HG02870 (cell line): Measurements from ENCODE around the gene LRRC58.
A peak's percentile ranks its signal among the peaks of the same experiment; 100 is the strongest.
"Not testable (repeated sequence)": the region's sequence is repeated elsewhere in the genome, so short reads cannot be mapped to it uniquely, and the experiment has no call there.

Experiments
- ATAC-seq: cut with Tn5 transposase; IDR thresholded peaks from one replicate; pipeline ENCODE4 v1.9.1; 2021; ENCODE audit warnings: mild to moderate bottlenecking, moderate library complexity; ENCODE audit not compliant: unreplicated experiment

The LRRC58 gene

DNA sequence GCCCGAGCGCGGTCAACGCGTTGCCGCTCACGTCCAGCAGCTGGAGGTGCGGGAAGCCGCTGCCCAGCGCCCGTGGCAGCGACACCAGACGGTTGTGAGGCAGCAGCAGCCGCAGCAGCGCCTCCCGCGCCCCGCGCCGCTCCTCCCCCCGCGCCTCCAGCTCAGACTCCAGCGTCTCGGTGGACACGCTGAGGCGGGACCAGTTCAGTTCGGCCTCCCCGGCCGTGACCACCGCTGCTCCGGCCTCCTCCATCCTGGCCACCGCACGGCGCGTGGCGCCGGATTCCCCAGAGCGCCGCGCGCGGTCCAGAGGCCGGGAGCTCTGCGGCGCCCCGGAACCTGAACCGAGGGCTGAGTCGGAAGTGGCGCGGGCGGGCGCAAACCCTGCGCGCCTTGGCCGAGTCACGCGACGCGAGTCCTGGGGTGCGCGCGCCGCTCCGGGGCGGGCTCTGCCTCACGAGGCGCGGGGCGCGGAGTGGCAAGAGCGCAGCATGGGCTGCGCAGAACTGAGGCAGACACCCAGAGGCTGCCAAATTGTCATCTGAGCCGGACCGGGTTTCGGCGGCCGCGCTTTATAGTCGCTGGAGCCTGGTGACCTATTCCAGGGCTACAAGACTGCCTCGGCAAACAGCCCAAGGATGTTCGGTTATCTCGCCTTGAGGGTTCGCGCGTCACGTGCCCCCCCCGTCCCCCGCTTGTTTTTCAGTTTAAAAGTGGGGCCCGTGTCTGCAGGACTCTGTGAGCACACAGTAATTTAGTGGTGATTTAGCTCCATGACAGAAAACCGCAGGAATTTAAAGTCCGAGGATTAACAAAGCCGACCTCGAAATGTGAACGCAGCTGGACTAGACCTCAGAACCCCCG, at the start of gene LRRC58:
Gene LRRC58, minus strand, starts transcription at position 364 of the 864 bp plus-strand sequence. Its CDS starts 111 bp downstream, at position 253.
- peak; percentile 78 for ATAC-seq

DNA sequence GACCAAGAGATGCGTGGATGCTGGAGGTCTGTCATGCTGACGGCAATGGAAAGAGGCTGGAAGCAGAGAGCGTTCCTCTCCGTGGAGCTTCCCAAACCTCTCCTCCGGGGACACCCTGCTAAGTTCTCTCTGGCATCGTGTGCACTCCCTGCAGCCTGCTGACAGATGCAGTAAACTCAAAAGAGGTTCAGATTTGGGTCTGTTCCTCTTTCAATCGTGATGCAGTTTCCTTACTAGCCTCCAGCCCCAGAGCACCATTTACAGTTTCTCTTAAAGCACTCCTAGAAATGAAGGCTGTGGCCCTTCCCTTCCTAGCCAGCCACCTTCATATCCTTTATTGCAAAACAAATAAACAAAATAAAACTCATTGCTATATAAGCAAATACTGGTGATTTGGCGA, 47.3 kb upstream of the LRRC58 start:
- peak; percentile 46 for ATAC-seq

DNA sequence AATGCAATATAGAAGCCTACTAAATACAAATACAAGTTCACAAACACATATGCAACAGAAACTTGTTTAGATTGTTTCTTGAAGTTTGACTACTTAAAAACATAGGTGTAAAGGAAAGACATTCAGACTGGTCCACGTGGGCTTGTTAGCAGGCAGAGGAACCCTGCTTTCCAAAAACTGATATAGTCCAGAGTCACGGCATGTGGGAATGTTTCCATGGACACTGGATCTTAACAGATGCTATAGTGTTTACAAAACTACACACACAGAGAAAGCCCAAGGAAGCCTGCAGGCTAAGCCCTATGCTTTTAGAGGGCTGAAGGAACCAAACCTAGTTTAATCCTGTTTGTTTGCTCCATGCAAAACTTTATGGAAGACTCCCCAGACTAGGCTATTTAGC, 45.2 kb upstream of the LRRC58 start:
- no peak for ATAC-seq

- no peak for ATAC-seq
Measured at GRCh38 chr3:120393761-120394160, 44.6 kb upstream of the LRRC58 start.

DNA sequence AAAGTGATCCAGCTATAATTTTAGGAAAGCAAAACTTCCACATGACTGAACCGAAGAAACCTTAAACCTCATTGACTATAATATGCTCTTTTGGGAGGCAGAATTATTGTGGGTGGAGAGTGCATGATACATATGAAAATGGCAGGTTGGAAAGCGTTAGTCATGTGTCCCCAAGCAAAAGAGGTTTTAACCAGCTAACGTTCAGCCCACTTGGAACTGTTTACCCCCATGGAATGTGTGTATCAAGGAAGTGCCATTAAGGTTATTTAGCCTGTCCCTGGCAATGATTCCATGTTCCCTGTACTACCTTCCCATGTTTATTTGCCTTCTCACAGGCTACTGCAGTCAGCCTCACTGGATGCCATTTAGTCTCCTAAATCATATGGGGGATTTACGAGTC, 44.1 kb upstream of the LRRC58 start:
- ATAC-seq, result no peak

- ATAC-seq, result peak; percentile 48
Measured at GRCh38 chr3:120382941-120383447, 33.8 kb upstream of the LRRC58 start.

GRCh38 chr3:120381503-120381902, 32.3 kb upstream of the LRRC58 start:
- no peak for ATAC-seq

GRCh38 chr3:120377948-120378347, 28.8 kb upstream of the LRRC58 start:
- not testable (repeated sequence) for ATAC-seq

DNA sequence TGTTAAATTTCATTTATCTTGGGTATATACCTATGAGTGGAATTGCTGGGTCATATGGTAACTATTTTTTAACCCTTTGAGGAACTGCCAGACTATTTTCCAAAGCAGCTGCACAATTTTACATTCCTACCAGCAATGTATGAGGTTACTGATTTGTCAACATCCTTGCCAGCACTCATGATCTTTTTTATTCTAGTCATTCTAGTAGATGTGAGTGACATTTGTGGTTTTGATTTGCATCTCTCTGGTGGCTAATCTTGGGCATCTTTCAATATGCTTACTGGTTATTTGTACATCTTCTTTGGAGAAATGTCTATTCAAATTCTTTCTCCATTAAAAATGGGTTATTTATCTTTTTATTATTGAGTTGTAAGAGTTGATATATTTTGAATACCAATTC, 21.3 kb upstream of the LRRC58 start:
- ATAC-seq, result peak; percentile 72

GRCh38 chr3:120369037-120369467, 19.9 kb upstream of the LRRC58 start:
- ATAC-seq, result no peak

- no peak for ATAC-seq
Measured at GRCh38 chr3:120368172-120368571, 19.0 kb upstream of the LRRC58 start.

- ATAC-seq, result no peak
Measured at GRCh38 chr3:120364821-120365220, 15.7 kb upstream of the LRRC58 start.

DNA sequence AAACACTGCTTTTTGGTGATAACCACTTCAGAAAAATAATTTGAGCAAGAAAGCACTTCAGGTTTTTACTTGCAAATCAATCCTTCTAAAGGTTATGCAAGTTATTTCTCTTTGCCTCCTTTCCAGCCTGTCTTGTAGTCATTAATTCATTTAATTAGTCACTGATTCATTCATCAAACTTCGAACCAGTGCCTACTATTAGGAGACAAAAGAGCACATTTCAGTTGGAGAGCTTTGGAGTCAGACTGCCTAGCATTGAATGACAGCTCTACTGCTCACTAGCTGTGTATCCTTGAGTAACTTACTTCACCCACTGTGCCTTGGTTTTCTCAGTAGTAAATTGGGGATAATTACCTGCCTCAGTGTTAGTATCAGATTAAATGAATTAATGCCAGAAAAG, 14.9 kb upstream of the LRRC58 start:
- no peak for ATAC-seq

- ATAC-seq, result no peak
Measured at GRCh38 chr3:120357807-120358206, 8.7 kb upstream of the LRRC58 start.

GRCh38 chr3:120355486-120355885, 6.3 kb upstream of the LRRC58 start:
- ATAC-seq, result peak; percentile 72

DNA sequence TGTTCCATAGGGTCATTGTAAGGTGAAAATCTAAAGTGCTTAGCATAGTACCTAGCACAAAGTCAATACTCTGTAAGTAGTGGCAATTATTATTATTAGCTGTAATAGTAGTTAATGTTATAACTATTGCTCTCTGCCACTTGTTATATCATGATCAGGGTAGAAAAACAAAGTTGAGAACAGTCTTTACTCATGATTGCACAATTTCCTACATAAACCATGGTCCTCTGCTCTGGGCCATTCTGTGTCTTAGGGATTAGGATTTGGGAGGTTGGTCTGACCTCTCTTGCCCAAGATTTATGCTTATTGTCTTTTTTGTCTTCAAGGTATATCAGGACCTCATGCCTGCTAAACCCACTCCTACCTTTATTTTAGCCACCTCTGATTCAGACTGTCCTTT, 4.3 kb upstream of the LRRC58 start:
- ATAC-seq, result no peak

DNA sequence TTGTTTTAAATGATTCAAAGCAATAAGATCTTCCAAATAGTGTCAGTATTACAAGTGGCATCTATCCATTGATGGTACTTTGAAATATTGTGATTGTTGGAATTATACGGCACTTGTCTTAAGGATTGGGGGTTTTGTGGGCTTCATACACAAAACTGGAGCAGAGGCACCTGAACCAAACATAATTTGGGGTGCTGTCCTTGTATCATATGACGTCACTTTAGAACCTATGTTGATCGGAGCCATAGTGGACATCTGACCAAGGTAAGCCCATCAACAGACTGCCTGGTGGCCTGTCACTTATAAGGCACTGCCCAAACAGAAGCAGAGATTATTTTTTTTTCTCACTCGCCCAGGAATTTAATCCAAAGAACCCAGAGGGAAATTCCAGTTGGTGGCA, 2.9 kb upstream of the LRRC58 start:
- no peak for ATAC-seq

GRCh38 chr3:120350401-120350941, 1.3 kb upstream of the LRRC58 start:
- ATAC-seq, result no peak

DNA sequence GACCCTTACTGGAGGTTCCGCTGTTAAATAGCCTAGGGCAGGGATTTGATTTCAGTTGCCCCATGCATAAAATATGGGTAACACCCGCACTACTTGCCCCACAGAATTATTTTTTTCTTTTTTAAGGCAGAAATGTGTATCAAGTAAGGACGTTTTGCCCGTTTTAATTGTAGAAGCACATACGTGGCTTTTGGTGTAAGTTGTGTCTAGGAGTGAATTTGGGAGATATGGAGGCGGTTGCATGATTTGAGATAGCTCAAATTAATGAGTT, 636 bp upstream of the LRRC58 start:
- ATAC-seq, result no peak

- ATAC-seq, result peak; percentile 43
Measured at GRCh38 chr3:120348065-120348990, 826 bp downstream of the LRRC58 start.

GRCh38 chr3:120344349-120344748, 4.8 kb downstream of the LRRC58 start:
- ATAC-seq, result no peak
